Suprapubic skin (tissue), 3 donors: ENCODE results near the gene GNAQ.

Source experiments
- EP300 ChIP-seq: sonication (generic); formaldehyde crosslinking; IDR thresholded peaks from one replicate; pipeline ENCODE4 v1.6.1; 2017; ENCODE audit warnings: antibody characterized with exemption
- POLR2A ChIP-seq, 2 donors: fragments of 450-650 bp; IDR thresholded peaks; one replicate each; pipeline ENCODE4 v1.6.1; 2017; ENCODE audit warnings: antibody characterized with exemption in 2 of 2, mild to moderate bottlenecking in 2 of 2, moderate library complexity in 2 of 2
- TF ChIP-seq, protein P1 (sequence below), 2 donors: fragments of 200-600 bp in 1 of 2; fragments of 450-650 bp in 1 of 2; sonication (generic) in 1 of 2; IDR thresholded peaks; one replicate each; pipeline ENCODE4 v1.5.1; 2016 to 2019; ENCODE audit warnings: antibody characterized with exemption in 2 of 2, mild to moderate bottlenecking in 1 of 2, moderate library complexity in 1 of 2

GRCh38 chr9:78001946-78002731 lies 29.5 kb downstream of the GNAQ start:
- TF ChIP-seq, protein P1, sequence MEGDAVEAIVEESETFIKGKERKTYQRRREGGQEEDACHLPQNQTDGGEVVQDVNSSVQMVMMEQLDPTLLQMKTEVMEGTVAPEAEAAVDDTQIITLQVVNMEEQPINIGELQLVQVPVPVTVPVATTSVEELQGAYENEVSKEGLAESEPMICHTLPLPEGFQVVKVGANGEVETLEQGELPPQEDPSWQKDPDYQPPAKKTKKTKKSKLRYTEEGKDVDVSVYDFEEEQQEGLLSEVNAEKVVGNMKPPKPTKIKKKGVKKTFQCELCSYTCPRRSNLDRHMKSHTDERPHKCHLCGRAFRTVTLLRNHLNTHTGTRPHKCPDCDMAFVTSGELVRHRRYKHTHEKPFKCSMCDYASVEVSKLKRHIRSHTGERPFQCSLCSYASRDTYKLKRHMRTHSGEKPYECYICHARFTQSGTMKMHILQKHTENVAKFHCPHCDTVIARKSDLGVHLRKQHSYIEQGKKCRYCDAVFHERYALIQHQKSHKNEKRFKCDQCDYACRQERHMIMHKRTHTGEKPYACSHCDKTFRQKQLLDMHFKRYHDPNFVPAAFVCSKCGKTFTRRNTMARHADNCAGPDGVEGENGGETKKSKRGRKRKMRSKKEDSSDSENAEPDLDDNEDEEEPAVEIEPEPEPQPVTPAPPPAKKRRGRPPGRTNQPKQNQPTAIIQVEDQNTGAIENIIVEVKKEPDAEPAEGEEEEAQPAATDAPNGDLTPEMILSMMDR (IDR thresholded peaks at IDR 0.05): no peak
- no peak for TF ChIP-seq POLR2A (IDR thresholded peaks at IDR 0.05)
- TF ChIP-seq EP300: no peak
